Measurements from ENCODE around the gene PHOSPHO1. TPM values are rescaled to one million over a fixed set of nuclear protein-coding genes. Genes with fewer than 3 reads are reported as not detected.
"Not testable (repeated sequence)": the region's sequence is repeated elsewhere in the genome, so short reads cannot be mapped to it uniquely, and the experiment has no call there.

PHOSPHO1 gene
- total RNA-seq, 2 donors from 2014 or later = 0.95 TPM; not detected in 1

GRCh38 chr17:49191917-49192741, 38.5 kb downstream of the PHOSPHO1 start:
- peak; percentile 88 for ATAC-seq (ENCODE audit: insufficient number of reproducible peaks, low FRiP score, low read depth)
- Histone ChIP-seq H3K27ac (peak overlapping the region; percentile 93 to 99), H3K36me3 (no peaks in the 10 kb centered on the region), H3K27me3 (replicated peaks; ENCODE audit: insufficient read depth) (no peaks in the 10 kb centered on the region), H3K4me1 (ENCODE audit: control insufficient read depth in 1 of 2, low read depth in 2 of 2) (no peaks in the 10 kb centered on the region), H3K9me3 (no peaks in the 10 kb centered on the region), H3K4me3 (peak overlapping the region; percentile 89)
- peak; percentile 69 for DNase-seq (ENCODE audit: low spot score)
- peak; percentile 16 for TF ChIP-seq CTCF (IDR thresholded peaks at IDR 0.05)

- no peak for TF ChIP-seq CTCF (IDR thresholded peaks at IDR 0.05)
- Histone ChIP-seq H3K27me3 (replicated peaks; ENCODE audit: insufficient read depth) (no peaks in the 10 kb centered on the region), H3K4me3 (peak overlapping the region; percentile 89), H3K36me3 (no peaks in the 10 kb centered on the region), H3K9me3 (no peaks in the 10 kb centered on the region), H3K27ac (peak overlapping the region; percentile 93 to 99), H3K4me1 (ENCODE audit: control insufficient read depth in 1 of 2, low read depth in 2 of 2) (no peaks in the 10 kb centered on the region)
- DNase-seq (ENCODE audit: low spot score) = no peak
- no peak for ATAC-seq (ENCODE audit: insufficient number of reproducible peaks, low FRiP score, low read depth)
Observed at GRCh38 chr17:49191409-49191916, 39.1 kb downstream of the PHOSPHO1 start.

- Histone ChIP-seq H3K4me3 (no peak overlapping the region), H3K9me3 (no peaks in the 10 kb centered on the region), H3K27me3 (replicated peaks; ENCODE audit: insufficient read depth) (no peaks in the 10 kb centered on the region), H3K27ac (no peak overlapping the region), H3K36me3 (no peaks in the 10 kb centered on the region), H3K4me1 (ENCODE audit: control insufficient read depth in 1 of 2, low read depth in 2 of 2) (no peaks in the 10 kb centered on the region)
- TF ChIP-seq CTCF (IDR thresholded peaks at IDR 0.05) = no peak
- DNase-seq (ENCODE audit: low spot score) (no peak), ATAC-seq (ENCODE audit: insufficient number of reproducible peaks, low FRiP score, low read depth) (no peak)
Observed at GRCh38 chr17:49190932-49191331, 39.7 kb downstream of the PHOSPHO1 start.

GRCh38 chr17:49187301-49187700, 43.3 kb downstream of the PHOSPHO1 start:
- ATAC-seq (ENCODE audit: insufficient number of reproducible peaks, low FRiP score, low read depth) = no peak
- DNase-seq (ENCODE audit: low spot score) = no peak
- no peaks in the 10 kb centered on the region for H3K27me3 ChIP-seq (replicated peaks; ENCODE audit: insufficient read depth)
- no peaks in the 10 kb centered on the region for H3K9me3 ChIP-seq
- no peak for TF ChIP-seq CTCF (IDR thresholded peaks at IDR 0.05)
- H3K4me1 ChIP-seq (ENCODE audit: control insufficient read depth in 1 of 2, low read depth in 2 of 2) = no peaks in the 10 kb centered on the region
- no peak overlapping the region for H3K4me3 ChIP-seq
- H3K36me3 ChIP-seq = no peaks in the 10 kb centered on the region
- no peak overlapping the region for H3K27ac ChIP-seq

- H3K27me3 ChIP-seq (replicated peaks; ENCODE audit: insufficient read depth); H3K4me3 ChIP-seq; DNase-seq (ENCODE audit: low spot score); H3K27ac ChIP-seq; H3K36me3 ChIP-seq; H3K9me3 ChIP-seq; H3K4me1 ChIP-seq (ENCODE audit: control insufficient read depth in 1 of 2, low read depth in 2 of 2); ATAC-seq (ENCODE audit: insufficient number of reproducible peaks, low FRiP score, low read depth): not testable (repeated sequence)
Observed at GRCh38 chr17:49185381-49185780, 45.2 kb downstream of the PHOSPHO1 start.

GRCh38 chr17:49184522-49184921, 46.1 kb downstream of the PHOSPHO1 start:
- H3K9me3 ChIP-seq; H3K4me1 ChIP-seq (ENCODE audit: control insufficient read depth in 1 of 2, low read depth in 2 of 2); H3K27ac ChIP-seq; H3K4me3 ChIP-seq; ATAC-seq (ENCODE audit: insufficient number of reproducible peaks, low FRiP score, low read depth); H3K36me3 ChIP-seq; H3K27me3 ChIP-seq (replicated peaks; ENCODE audit: insufficient read depth); DNase-seq (ENCODE audit: low spot score): not testable (repeated sequence)
